DOHH2 (cell line): ENCODE results near the gene SIRT7.

Experiments
- EZH2phosphoT487 ChIP-seq: fragments of 200-600 bp; sonication (generic); IDR thresholded peaks from 2 replicates; pipeline ENCODE4 v1.6.1; 2017; ENCODE audit warnings: borderline replicate concordance, mild to moderate bottlenecking, antibody characterized with exemption, low read length, moderate library complexity, mixed read lengths
- TF ChIP-seq, protein P1 (sequence below): fragments of 200-600 bp; sonication (generic); IDR thresholded peaks from one replicate; pipeline ENCODE4 v1.5.1; 2014; ENCODE audit warnings: antibody characterized with exemption, mild to moderate bottlenecking, low read depth, low read length; ENCODE audit not compliant: poor library complexity, severe bottlenecking

DNA sequence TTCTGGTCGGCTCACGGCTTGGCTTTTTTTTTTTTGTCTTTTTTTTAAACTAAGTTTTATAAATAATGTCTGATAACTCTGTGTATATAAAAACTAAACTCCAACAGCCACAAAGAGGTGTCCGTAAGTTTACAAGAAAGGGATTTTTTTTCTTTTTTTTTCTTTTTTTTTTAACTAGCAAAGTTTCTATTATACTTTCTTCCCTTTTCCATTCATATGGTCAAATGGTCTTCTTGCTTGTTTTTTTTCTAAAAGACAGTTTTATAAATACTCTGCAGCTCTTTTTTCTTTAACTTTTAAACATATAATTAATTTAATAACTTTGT, 3.5 kb upstream of the SIRT7 start:
- TF ChIP-seq, protein P1, sequence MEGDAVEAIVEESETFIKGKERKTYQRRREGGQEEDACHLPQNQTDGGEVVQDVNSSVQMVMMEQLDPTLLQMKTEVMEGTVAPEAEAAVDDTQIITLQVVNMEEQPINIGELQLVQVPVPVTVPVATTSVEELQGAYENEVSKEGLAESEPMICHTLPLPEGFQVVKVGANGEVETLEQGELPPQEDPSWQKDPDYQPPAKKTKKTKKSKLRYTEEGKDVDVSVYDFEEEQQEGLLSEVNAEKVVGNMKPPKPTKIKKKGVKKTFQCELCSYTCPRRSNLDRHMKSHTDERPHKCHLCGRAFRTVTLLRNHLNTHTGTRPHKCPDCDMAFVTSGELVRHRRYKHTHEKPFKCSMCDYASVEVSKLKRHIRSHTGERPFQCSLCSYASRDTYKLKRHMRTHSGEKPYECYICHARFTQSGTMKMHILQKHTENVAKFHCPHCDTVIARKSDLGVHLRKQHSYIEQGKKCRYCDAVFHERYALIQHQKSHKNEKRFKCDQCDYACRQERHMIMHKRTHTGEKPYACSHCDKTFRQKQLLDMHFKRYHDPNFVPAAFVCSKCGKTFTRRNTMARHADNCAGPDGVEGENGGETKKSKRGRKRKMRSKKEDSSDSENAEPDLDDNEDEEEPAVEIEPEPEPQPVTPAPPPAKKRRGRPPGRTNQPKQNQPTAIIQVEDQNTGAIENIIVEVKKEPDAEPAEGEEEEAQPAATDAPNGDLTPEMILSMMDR = no peak
- TF ChIP-seq EZH2phosphoT487 = no peak
